Measurements from ENCODE around the gene SMARCD3.

The SMARCD3 gene

DNA sequence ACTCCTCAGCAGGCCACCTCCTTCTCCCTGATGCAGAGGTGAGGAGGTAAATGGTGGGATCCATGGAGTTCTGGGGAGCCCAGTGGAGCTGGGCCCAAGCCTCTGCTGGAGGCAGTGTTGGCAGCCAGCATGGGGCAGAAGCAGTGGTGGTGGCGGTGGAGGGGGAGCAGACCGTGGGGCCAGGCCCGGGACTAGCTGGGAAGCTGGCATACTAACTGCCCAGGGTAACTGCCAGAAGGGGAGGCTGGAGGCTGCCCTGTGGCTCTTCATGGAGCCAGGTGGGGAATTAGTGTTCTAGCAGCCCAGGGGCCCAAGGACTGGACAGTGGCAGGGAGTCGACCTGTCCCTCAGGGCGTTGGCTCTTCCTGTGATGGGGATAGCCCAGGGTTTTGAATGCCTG lies 16.1 kb upstream of the SMARCD3 start:
- no peak overlapping the region for H3K4me3 ChIP-seq (ENCODE audit: control insufficient read depth, low read depth, low read length)
- TF ChIP-seq, protein P1, sequence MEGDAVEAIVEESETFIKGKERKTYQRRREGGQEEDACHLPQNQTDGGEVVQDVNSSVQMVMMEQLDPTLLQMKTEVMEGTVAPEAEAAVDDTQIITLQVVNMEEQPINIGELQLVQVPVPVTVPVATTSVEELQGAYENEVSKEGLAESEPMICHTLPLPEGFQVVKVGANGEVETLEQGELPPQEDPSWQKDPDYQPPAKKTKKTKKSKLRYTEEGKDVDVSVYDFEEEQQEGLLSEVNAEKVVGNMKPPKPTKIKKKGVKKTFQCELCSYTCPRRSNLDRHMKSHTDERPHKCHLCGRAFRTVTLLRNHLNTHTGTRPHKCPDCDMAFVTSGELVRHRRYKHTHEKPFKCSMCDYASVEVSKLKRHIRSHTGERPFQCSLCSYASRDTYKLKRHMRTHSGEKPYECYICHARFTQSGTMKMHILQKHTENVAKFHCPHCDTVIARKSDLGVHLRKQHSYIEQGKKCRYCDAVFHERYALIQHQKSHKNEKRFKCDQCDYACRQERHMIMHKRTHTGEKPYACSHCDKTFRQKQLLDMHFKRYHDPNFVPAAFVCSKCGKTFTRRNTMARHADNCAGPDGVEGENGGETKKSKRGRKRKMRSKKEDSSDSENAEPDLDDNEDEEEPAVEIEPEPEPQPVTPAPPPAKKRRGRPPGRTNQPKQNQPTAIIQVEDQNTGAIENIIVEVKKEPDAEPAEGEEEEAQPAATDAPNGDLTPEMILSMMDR (IDR thresholded peaks at IDR 0.05; ENCODE audit: control insufficient read depth, insufficient read depth, low read depth, low read length, missing control alignments) = no peak
- no peak for DNase-seq (ENCODE audit: low read depth)

DNA sequence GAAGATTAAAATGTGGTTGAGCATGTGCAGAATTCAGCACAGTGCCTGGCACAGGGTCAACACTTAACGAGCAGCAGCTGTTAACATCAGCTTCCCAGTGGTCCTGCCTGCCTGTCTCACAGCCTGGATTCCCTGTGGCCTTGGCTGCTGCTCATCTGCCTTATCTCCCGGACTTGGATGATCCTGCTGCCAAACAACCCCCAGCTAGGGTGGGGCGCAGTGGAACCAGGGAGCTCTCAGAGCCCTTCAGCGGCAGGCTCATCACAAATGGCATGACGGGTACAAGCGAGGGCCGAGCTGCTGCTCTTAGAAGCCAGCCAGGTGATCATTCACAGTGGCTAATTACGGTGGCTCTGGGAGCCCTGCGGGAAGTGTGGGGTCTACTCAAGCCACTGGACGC lies 13.0 kb upstream of the SMARCD3 start:
- H3K4me3 ChIP-seq (ENCODE audit: control insufficient read depth, low read depth, low read length) = no peak overlapping the region
- TF ChIP-seq, protein P1 (IDR thresholded peaks at IDR 0.05; ENCODE audit: control insufficient read depth, insufficient read depth, low read depth, low read length, missing control alignments) = no peak
- DNase-seq (ENCODE audit: low read depth) = no peak

DNA sequence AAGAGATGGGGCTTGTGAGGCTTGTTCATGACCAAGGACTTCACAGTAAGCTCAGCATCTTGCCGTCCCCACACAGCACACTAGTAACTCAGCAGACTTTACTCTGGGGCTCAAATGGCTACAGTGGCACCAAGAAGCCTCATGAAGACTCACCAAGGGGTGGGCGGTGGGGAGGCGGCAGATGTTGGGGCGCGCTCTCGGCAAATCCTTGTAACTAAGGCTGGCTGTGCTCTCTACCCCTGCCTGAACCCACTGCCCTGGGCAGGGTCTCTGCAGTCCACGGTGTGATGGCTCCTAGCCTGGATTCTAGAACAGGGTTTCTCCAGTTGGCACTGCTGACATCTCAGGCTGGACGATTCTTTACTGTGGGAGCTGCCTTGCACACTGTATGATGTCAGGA lies 12.4 kb upstream of the SMARCD3 start:
- H3K4me3 ChIP-seq (ENCODE audit: control insufficient read depth, low read depth, low read length) = no peak overlapping the region
- DNase-seq (ENCODE audit: low read depth) = no peak
- TF ChIP-seq, protein P1 (IDR thresholded peaks at IDR 0.05; ENCODE audit: control insufficient read depth, insufficient read depth, low read depth, low read length, missing control alignments) = no peak

DNA sequence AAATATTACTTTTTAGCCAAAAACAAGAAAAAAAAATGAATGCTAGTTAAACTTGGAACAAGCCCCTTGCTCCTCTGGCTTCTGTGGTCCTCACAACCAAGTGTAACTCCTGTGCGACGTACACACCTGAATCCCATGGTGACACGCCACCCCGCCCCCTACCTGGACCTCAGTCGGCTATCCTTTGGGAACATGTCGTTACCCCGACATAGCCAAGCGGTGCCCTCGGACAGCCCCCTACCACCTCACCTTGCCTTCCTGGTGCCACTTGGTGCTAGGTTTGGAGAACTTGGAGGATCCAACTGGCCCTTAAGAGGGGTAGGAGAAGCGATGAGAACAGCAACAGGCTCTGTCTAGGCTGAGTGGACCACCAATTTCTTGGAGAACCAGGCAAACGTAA lies 12.0 kb upstream of the SMARCD3 start:
- no peak overlapping the region for H3K4me3 ChIP-seq (ENCODE audit: control insufficient read depth, low read depth, low read length)
- DNase-seq (ENCODE audit: low read depth) = no peak
- TF ChIP-seq, protein P1 (IDR thresholded peaks at IDR 0.05; ENCODE audit: control insufficient read depth, insufficient read depth, low read depth, low read length, missing control alignments) = no peak

DNA sequence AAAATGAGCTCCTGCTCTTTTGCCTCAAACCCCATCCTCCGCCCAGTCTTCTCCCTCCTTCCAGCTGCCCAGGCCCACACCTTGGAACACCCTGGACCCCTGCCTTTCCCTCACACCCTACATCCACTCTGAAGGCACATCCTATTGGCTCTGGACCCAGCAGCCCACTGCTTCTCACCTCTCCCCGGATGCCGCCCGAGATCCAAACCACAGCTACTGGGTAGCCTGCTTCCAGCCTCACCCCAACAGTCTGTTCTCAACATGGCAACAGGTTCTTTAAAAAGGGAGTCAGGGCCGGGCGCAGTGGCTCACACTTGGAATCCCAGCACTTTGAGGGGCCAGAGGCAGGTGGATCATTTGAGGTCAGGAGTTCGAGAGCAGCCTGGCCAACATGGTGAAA lies 9.5 kb upstream of the SMARCD3 start:
- no peak overlapping the region for H3K4me3 ChIP-seq (ENCODE audit: control insufficient read depth, low read depth, low read length)
- no peak for DNase-seq (ENCODE audit: low read depth)
- TF ChIP-seq, protein P1 (IDR thresholded peaks at IDR 0.05; ENCODE audit: control insufficient read depth, insufficient read depth, low read depth, low read length, missing control alignments) = no peak

DNA sequence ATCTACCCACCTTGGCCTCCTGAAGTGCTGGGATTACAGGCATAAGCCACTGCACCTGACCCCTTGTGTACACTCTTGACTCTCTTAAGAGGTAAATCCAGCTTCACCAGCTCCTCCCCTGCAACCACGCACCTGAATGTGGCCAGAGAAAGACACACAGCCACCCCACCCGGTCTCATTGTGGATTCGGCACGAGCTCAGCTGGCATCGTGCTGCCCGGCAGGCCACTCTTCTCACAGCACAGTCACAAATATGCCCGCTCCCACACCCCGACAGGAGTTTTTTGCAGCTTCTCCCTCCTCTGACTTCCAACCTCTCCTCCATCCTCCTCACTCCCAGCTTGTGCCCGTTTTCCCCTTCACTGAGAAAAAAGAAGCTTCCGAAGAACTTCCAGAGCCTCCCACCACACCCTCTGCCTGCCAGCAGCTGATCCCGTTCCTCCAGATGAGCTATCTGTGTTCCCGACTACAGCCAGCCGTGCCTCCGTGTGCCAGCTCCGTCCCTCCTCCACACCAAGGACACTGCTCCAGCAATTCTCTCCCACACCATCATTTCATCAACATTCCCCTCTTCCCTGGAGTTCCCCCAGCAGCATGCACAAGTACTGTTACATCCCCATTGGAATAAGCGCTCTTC lies 8.0 kb upstream of the SMARCD3 start:
- TF ChIP-seq, protein P1 (IDR thresholded peaks at IDR 0.05; ENCODE audit: control insufficient read depth, insufficient read depth, low read depth, low read length, missing control alignments) = no peak
- H3K4me3 ChIP-seq (ENCODE audit: control insufficient read depth, low read depth, low read length) = no peak overlapping the region
- no peak for DNase-seq (ENCODE audit: low read depth)

DNA sequence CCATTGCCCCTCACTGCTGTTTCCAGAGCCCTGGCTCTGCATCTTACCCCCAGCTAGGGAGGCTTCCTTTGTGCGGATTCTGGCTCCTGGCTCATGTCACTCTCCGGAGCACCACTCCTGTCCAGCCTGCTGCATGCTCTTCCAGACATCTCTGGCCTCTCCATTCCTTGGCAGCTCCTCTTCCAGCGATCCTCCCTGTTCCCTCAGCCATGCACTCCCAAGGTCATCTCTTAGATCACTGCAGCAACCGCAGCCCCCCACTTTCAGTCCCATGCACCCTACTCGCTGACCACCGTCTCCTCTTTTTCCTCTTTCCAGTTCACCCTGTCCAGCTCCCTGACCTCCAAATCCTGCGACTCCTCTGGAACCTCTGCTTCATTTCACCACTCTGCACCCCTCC lies 6.9 kb upstream of the SMARCD3 start:
- DNase-seq (ENCODE audit: low read depth) = no peak
- TF ChIP-seq, protein P1 (IDR thresholded peaks at IDR 0.05; ENCODE audit: control insufficient read depth, insufficient read depth, low read depth, low read length, missing control alignments) = no peak
- H3K4me3 ChIP-seq (ENCODE audit: control insufficient read depth, low read depth, low read length) = no peak overlapping the region

All from AG09309 (cell line).